GM04503 (cell line): ENCODE measurements around the gene EFCAB3.
"Not testable (repeated sequence)": the region's sequence is repeated elsewhere in the genome, so short reads cannot be mapped to it uniquely, and the experiment has no call there.

ENCODE experiments used
- DNase-seq: peaks from one replicate; pipeline ENCODE4 v3.0.0-alpha.2; 2012; ENCODE audit warnings: low read depth

Gene EFCAB3

DNA sequence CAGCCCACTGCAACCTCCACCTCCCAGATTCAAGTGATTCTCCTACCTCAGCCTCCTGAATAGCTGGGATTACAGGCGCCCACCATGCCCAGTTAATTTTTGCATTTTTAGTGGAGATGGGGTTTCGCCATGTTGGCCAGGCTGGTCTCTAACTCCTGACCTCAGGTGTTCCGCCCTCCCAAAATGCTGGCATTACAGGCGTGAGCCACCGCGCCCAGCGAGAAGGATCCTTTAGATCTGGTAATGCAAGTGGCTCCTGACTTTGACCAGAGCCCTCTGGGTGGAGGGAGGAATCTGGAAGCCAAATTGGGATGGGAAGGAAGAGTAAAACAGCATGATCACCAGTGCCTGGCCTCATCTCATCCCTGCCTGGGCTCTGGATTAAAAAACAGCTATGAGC, 84.9 kb downstream of the EFCAB3 start:
- not testable (repeated sequence) for DNase-seq
